Natural killer cell (primary cell): ENCODE measurements around the gene WDR7. TPM values are rescaled to one million over a fixed set of nuclear protein-coding genes. Genes with fewer than 3 reads are reported as not detected.

Experiments
- ATAC-seq, 3 donors: fragments of 150-1000 bp in 2 of 3; fragments of 200-7000 bp in 1 of 3; cut with Tn5 transposase; 1 replicate in 1 of 3; 2 replicates in 2 of 3; pipeline ENCODE4 v1.10.0; 2021; ENCODE audit warnings: mild to moderate bottlenecking in 2 of 3, moderate library complexity in 2 of 3
- DNase-seq, 2 donors: peaks; one replicate each; pipeline versions ENCODE4 v3.0.0 to v3.0.0-alpha.2; 2013 to 2021; ENCODE audit warnings: mixed read lengths in 1 of 2
- H3K27ac ChIP-seq: one replicate; pipeline ENCODE4 v1.5.1; 2013; ENCODE audit warnings: mild to moderate bottlenecking, low read length
- H3K27me3 ChIP-seq: one replicate; pipeline ENCODE4 v1.6.1; 2013; ENCODE audit warnings: low read length; ENCODE audit not compliant: control insufficient read depth, insufficient read depth
- H3K36me3 ChIP-seq: one replicate; pipeline ENCODE4 v1.6.1; 2013; ENCODE audit warnings: low read length; ENCODE audit not compliant: control insufficient read depth, insufficient read depth
- H3K4me1 ChIP-seq: one replicate; pipeline ENCODE4 v1.6.1; 2013; ENCODE audit warnings: low read length; ENCODE audit not compliant: control insufficient read depth, insufficient read depth
- H3K4me3 ChIP-seq: one replicate; pipeline ENCODE4 v1.5.1; 2013; ENCODE audit warnings: low read length
- H3K9me3 ChIP-seq: one replicate; pipeline ENCODE4 v1.6.1; 2013; ENCODE audit warnings: low read length; ENCODE audit not compliant: control insufficient read depth, insufficient read depth
- H3K27ac Mint-ChIP-seq, 2 donors: one replicate each; pipeline ENCODE4 v1.8.0; 2022; ENCODE audit warnings: mild to moderate bottlenecking in 2 of 2, mixed read lengths in 2 of 2, moderate library complexity in 1 of 2
- H3K27me3 Mint-ChIP-seq, 2 donors: one replicate each; pipeline ENCODE4 v1.8.0; 2022; ENCODE audit warnings: low read depth in 2 of 2, mixed read lengths in 2 of 2
- H3K36me3 Mint-ChIP-seq: one replicate; pipeline ENCODE4 v1.8.0; 2022; ENCODE audit warnings: mixed read lengths
- H3K4me1 Mint-ChIP-seq, 2 donors: one replicate each; pipeline ENCODE4 v1.8.0; 2022; ENCODE audit warnings: mixed read lengths in 2 of 2
- H3K4me3 Mint-ChIP-seq: one replicate; pipeline ENCODE4 v1.8.0; 2022; ENCODE audit warnings: mild to moderate bottlenecking, moderate library complexity, mixed read lengths
- H3K9me3 Mint-ChIP-seq, 2 donors: one replicate each; pipeline ENCODE4 v1.8.0; 2022; ENCODE audit warnings: mixed read lengths in 2 of 2
- CTCF ChIP-seq: fragments of 200-600 bp; IDR thresholded peaks from one replicate; pipeline ENCODE4 v1.8.0; 2022; ENCODE audit warnings: antibody characterized with exemption
- WGBS: methylation state at CpG from one replicate; pipeline ENCODE4 v1.1.7; 2013; ENCODE audit warnings: missing lambda C conversion rate; ENCODE audit not compliant: insufficient coverage; 5-methylcytosine and 5-hydroxymethylcytosine counted together
- intact Hi-C: fragments of 100-400 bp; cut with micrococcal nuclease; formaldehyde crosslinking; loops from one replicate; pipeline ENCODE4 v1.14.2; 2022
- total RNA-seq, 4 donors: library from RNA; stranded (reverse); fragments of 120-200 nt in 1 of 4; gene quantifications; one replicate each; pipeline versions ENCODE4 v1.2.3 to v1.2.4, GENCODE V29; 2013 to 2022

WDR7 gene
- total RNA-seq, 3 donors from 2014 or later (not counting 1 experiment from before 2014, with no cell fraction given), result 71.1 to 103 (median 77.3) TPM

DNA sequence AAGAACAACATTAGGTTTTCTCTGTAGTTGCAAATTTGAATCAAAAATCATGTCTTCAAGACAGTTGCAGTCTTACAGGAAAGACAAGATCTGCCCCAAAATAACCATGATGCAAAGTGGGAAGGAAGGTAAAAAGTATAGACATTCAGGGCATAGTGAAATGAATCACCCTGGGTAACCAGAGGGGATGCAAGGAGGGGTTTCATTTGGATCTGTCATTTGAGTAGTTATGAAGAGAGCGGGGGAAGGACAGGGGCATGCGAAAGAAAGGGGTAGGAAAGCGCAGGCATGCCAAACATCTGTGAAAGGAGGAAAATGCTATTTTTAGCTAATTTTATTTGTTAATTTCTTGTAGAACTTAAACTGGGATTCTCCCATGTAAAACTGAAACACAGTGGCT is 276.6 kb downstream of the WDR7 start:
- ATAC-seq, result no peak

GRCh38 chr18:56929886-56930285 is 278.7 kb downstream of the WDR7 start:
- H3K4me3 ChIP-seq, result no peak overlapping the region
- Mint-ChIP-seq H3K36me3 (peaks cover 4% of the 10 kb centered on the region), H3K4me1 (peaks cover 5 to 6% of the 10 kb centered on the region in 2 donors), H3K27me3 (no peaks in the 10 kb centered on the region), H3K4me3 (no peak overlapping the region), H3K27ac (no peak overlapping the region), H3K9me3 (no peaks in the 10 kb centered on the region)
- no peak overlapping the region for H3K27ac ChIP-seq
- no peaks in the 10 kb centered on the region for H3K4me1 ChIP-seq
- ATAC-seq (no peak), DNase-seq (no peak)
- H3K27me3 ChIP-seq, result no peaks in the 10 kb centered on the region
- H3K36me3 ChIP-seq, result no peaks in the 10 kb centered on the region
- WGBS, result 92% methylated on average over 4 of the region's 5 CpGs
- no peaks in the 10 kb centered on the region for H3K9me3 ChIP-seq
- TF ChIP-seq CTCF, result no peak
- intact Hi-C loops, result no loop called here

More for the DNA sequence above, 276.6 kb downstream of the WDR7 start:
- WGBS, result 100% methylated on average over 3 of the region's 3 CpGs
- no peak for DNase-seq
- Histone ChIP-seq H3K4me3 (no peak overlapping the region), H3K9me3 (no peaks in the 10 kb centered on the region), H3K27ac (no peak overlapping the region), H3K27me3 (no peaks in the 10 kb centered on the region), H3K4me1 (no peaks in the 10 kb centered on the region), H3K36me3 (no peaks in the 10 kb centered on the region)
- intact Hi-C loops, result no loop called here
- Mint-ChIP-seq H3K27ac (no peak overlapping the region), H3K27me3 (no peaks in the 10 kb centered on the region), H3K36me3 (peaks cover 4% of the 10 kb centered on the region), H3K4me1 (peaks cover 5 to 6% of the 10 kb centered on the region in 2 donors), H3K9me3 (no peaks in the 10 kb centered on the region), H3K4me3 (no peak overlapping the region)
- TF ChIP-seq CTCF, result no peak

DNA sequence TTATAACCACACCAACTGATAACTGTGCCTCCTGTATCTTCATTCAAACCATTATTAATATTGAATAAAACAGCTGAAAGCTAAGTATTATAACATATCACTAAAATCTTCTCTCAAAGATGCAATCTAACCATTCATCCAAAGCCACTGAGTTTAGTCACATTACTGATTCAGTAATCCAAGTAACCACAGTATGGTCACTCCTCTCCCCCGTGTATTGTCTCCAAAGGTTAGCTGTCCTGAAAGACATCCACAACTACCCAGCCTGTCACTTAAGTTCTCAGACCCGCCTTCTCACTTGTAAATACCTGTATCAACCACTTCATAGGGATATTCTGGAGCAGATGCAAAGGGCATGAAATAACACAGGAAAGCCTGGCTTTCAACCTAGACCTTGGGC is 282.3 kb downstream of the WDR7 start:
- H3K27ac Mint-ChIP-seq, result no peak overlapping the region

More for the DNA sequence above, 282.3 kb downstream of the WDR7 start:
- Mint-ChIP-seq H3K4me1 (peaks cover 0 to 5% of the 10 kb centered on the region in 2 donors), H3K36me3 (no peaks in the 10 kb centered on the region), H3K4me3 (no peak overlapping the region), H3K27me3 (no peaks in the 10 kb centered on the region), H3K9me3 (no peaks in the 10 kb centered on the region)
- Histone ChIP-seq H3K36me3 (peaks cover 12% of the 10 kb centered on the region), H3K9me3 (no peaks in the 10 kb centered on the region), H3K27ac (no peak overlapping the region), H3K4me1 (no peaks in the 10 kb centered on the region), H3K4me3 (no peak overlapping the region), H3K27me3 (no peaks in the 10 kb centered on the region)
- DNase-seq, result no peak
- ATAC-seq, result no peak
- intact Hi-C loops, result no loop called here
- TF ChIP-seq CTCF, result no peak
- 88% methylated on average over 2 of the region's 2 CpGs for WGBS
